Gastroesophageal sphincter (tissue), 4 donors: ENCODE results near the gene CHMP1B. TPM values are rescaled to one million over a fixed set of nuclear protein-coding genes. Genes with fewer than 3 reads are reported as not detected.
"Not testable (repeated sequence)": the region's sequence is repeated elsewhere in the genome, so short reads cannot be mapped to it uniquely, and the experiment has no call there.

Experiments
- ATAC-seq: fragments of 150-250 bp; one replicate; pipeline ENCODE4 v1.9.1; 2016; ENCODE audit warnings: mild to moderate bottlenecking, moderate library complexity
- H3K27ac ChIP-seq, 4 donors: fragments of 200-600 bp; sonication (generic) in 3 of 4; 1 replicate in 3 of 4; 2 replicates in 1 of 4; pipeline ENCODE4 v1.5.1; 2016 to 2019
- H3K27me3 ChIP-seq: fragments of 200-600 bp; sonication (generic); one replicate; pipeline ENCODE4 v1.5.1; 2019
- H3K36me3 ChIP-seq, 2 donors: fragments of 200-600 bp; sonication (generic); one replicate each; pipeline ENCODE4 v1.5.1; 2019; ENCODE audit warnings: control low read depth in 1 of 2
- H3K4me1 ChIP-seq, 3 donors: fragments of 200-600 bp; sonication (generic); 1 replicate in 2 of 3; 2 replicates in 1 of 3; pipeline ENCODE4 v1.5.1; 2016 to 2019; ENCODE audit warnings: control low read depth in 2 of 3
- H3K4me3 ChIP-seq, 2 donors: fragments of 200-600 bp; sonication (generic); one replicate each; pipeline ENCODE4 v1.5.1; 2019; ENCODE audit warnings: mild to moderate bottlenecking in 1 of 2, moderate library complexity in 1 of 2
- H3K9me3 ChIP-seq, 3 donors: fragments of 200-600 bp; sonication (generic); one replicate each; pipeline ENCODE4 v1.5.1; 2017 to 2019; ENCODE audit warnings: control low read depth in 2 of 3
- EP300 ChIP-seq: sonication (generic); formaldehyde crosslinking; IDR thresholded peaks from one replicate; pipeline ENCODE4 v1.6.1; 2017; ENCODE audit warnings: antibody characterized with exemption, mild to moderate bottlenecking
- POLR2A ChIP-seq, 2 donors: fragments of 450-650 bp; IDR thresholded peaks; one replicate each; pipeline ENCODE4 v1.6.1; 2017; ENCODE audit warnings: antibody characterized with exemption in 2 of 2, mild to moderate bottlenecking in 2 of 2, moderate library complexity in 1 of 2
- POLR2AphosphoS5 ChIP-seq: sonication (generic); formaldehyde crosslinking; IDR thresholded peaks from one replicate; pipeline ENCODE4 v1.6.1; 2017; ENCODE audit warnings: antibody characterized with exemption
- WGBS, 2 donors: methylation state at CpG; one replicate each; pipeline ENCODE4 v1.1.5; 2018; ENCODE audit warnings: low coverage in 1 of 2; 5-methylcytosine and 5-hydroxymethylcytosine counted together
- total RNA-seq, 4 donors: library from RNA; depleted of rRNA; stranded (reverse); fragments of >200 nt; gene quantifications; one replicate each; pipeline ENCODE4 v1.1.0, GENCODE V29; 2016
- TF ChIP-seq, protein P1 (sequence below), 4 experiments: fragments of 200-600 bp in 2 of 4; fragments of 450-650 bp in 2 of 4; sonication (generic) in 1 of 4; IDR thresholded peaks; one replicate each; pipeline ENCODE4 v1.5.1; 2017 to 2019; ENCODE audit warnings: antibody characterized with exemption in 4 of 4, mild to moderate bottlenecking in 2 of 4, moderate library complexity in 2 of 4

The CHMP1B gene
- total RNA-seq, 4 donors from 2014 or later: 46.0 to 71.6 (median 52.8) TPM

DNA sequence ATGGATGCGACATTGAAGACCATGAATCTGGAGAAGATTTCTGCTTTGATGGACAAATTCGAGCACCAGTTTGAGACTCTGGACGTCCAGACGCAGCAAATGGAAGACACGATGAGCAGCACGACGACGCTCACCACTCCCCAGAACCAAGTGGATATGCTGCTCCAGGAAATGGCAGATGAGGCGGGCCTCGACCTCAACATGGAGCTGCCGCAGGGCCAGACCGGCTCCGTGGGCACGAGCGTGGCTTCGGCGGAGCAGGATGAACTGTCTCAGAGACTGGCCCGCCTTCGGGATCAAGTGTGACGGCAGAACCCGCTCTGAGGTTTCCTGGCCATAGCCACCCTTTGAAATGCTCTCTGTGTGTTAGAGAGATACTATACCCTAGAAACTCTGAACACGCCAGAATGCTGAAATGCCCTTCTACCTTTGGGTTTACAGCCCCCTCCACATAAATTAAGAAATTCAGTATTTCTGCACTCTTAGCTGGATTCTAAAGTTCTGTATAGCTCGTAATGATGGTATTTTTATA, 659 bp downstream of the CHMP1B start:
- Histone ChIP-seq H3K27ac (peak overlapping the region; percentile 85 to 96 (median 96)), H3K4me3 (peak overlapping the region; percentile 93 to 96), H3K9me3 (no peaks in the 10 kb centered on the region), H3K27me3 (no peaks in the 10 kb centered on the region), H3K4me1 (peaks cover 0 to 58% (median 13%) of the 10 kb centered on the region in 3 donors), H3K36me3 (peaks cover 0 to 14% of the 10 kb centered on the region in 2 donors)
- TF ChIP-seq EP300: peak; percentile 13
- TF ChIP-seq POLR2A (IDR thresholded peaks at IDR 0.05): no peak
- TF ChIP-seq, protein P1, sequence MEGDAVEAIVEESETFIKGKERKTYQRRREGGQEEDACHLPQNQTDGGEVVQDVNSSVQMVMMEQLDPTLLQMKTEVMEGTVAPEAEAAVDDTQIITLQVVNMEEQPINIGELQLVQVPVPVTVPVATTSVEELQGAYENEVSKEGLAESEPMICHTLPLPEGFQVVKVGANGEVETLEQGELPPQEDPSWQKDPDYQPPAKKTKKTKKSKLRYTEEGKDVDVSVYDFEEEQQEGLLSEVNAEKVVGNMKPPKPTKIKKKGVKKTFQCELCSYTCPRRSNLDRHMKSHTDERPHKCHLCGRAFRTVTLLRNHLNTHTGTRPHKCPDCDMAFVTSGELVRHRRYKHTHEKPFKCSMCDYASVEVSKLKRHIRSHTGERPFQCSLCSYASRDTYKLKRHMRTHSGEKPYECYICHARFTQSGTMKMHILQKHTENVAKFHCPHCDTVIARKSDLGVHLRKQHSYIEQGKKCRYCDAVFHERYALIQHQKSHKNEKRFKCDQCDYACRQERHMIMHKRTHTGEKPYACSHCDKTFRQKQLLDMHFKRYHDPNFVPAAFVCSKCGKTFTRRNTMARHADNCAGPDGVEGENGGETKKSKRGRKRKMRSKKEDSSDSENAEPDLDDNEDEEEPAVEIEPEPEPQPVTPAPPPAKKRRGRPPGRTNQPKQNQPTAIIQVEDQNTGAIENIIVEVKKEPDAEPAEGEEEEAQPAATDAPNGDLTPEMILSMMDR (IDR thresholded peaks at IDR 0.05): no peak
- peak; percentile 31 for TF ChIP-seq POLR2AphosphoS5
- 0 to 1% methylated on average over 5 to 6 of the region's 23 CpGs for WGBS, 2 donors
- ATAC-seq: no peak

DNA sequence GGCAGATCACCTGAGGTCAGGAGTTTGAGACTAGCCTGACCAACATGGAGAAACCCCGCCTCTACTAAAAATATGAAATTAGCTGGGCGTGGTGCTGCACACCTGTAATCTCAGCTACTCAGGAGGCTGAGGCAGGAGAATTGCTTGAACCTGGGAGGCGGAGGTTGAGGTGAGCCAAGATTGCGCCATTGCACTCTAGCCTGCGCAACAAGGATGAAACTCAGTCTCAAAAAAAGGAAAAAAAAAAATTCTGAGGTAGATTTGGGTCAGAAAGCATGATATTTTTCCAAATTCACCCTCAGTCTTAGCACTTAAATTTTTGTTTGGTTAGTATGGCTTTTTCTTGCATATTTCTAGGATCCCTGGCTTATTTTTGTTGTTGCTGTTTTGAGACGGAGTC, 3.3 kb downstream of the CHMP1B start:
- H3K9me3 ChIP-seq, ATAC-seq, H3K27me3 ChIP-seq, H3K4me3 ChIP-seq: not testable (repeated sequence)
- H3K27ac ChIP-seq: peak overlapping the region in 2 of 4 donors; percentile 83 to 87
- H3K36me3 ChIP-seq: peaks cover 0 to 14% of the 10 kb centered on the region in 2 donors
- WGBS, 2 donors: 100% methylated on average over 1 of the region's 6 CpGs
- peaks cover 0 to 69% (median 13%) of the 10 kb centered on the region in 3 donors for H3K4me1 ChIP-seq

DNA sequence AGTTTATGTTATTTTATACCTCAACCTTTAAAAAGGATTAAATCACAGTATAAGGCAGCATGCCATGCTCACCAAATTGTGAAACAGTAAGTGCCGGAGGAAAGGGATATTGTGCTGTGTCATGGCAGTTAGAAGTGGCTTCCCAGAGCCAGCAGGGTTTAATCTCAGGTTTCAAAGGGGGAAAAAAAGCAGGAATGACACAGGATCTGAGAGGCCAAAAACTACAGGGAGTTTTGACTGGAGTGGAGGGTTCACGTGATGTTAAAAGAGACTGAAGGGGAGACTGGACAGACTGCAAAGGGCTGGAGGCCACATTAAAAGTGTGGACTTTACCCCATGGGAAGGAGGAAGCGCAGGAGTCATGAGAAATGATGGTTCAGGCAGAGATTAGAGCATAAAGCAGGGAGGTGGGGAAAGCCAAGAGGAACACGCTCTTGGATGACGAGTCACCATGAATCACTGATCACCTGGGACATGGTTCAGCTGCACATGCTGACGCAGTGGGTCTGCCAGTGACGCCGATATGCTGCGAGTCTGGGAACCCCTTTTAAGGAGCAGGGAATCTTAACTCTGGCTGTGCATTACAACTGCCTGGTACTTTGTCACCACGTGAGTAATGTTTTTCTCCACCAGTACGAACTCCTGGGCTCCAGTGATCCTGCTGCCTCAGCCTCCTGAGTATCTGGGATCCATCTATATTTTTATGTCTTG, 6.1 kb downstream of the CHMP1B start:
- peaks cover 0 to 57% (median 10%) of the 10 kb centered on the region in 3 donors for H3K4me1 ChIP-seq
- WGBS, 2 donors: 8 to 11% methylated on average over 7 to 11 of the region's 11 CpGs
- peak overlapping the region; percentile 81 to 93 (median 85) for H3K27ac ChIP-seq
- TF ChIP-seq EP300: peak; percentile 94
- TF ChIP-seq, protein P1 (IDR thresholded peaks at IDR 0.05): no peak
- TF ChIP-seq POLR2AphosphoS5: peak; percentile 88
- no peak for TF ChIP-seq POLR2A (IDR thresholded peaks at IDR 0.05)
- peak overlapping the region in 1 of 2 donors; percentile 20 for H3K4me3 ChIP-seq
- no peaks in the 10 kb centered on the region for H3K27me3 ChIP-seq
- no peaks in the 10 kb centered on the region for H3K9me3 ChIP-seq
- ATAC-seq: peak; percentile 96
- H3K36me3 ChIP-seq: peaks cover 0 to 14% of the 10 kb centered on the region in 2 donors

DNA sequence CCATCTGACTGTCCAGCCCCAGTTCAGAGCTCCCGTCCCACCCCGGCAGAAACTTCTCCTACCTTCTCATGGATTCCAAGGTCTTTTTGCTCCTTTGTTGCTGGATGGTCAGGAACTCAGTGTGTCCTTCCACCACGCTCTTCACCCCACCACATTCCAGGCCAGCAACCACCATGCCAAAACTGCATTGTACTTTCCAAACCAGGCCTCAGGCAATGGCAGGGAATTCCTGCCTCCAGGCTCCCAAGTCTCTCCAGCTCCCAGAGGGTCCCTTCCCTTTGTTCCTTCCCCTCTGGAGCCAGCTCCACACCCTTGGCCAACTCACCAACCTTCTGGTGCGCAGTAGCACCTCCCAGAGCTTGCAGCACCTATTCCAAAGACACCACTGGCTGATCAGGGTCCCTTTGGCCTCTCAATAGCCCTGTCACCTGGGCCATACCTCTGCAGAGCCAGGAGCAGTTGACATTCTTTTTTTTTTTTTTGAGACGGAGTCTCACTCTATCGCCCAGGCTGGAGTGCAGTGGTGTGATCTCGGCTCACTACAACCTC, 8.1 kb downstream of the CHMP1B start:
- Histone ChIP-seq H3K36me3 (peaks cover 0 to 13% of the 10 kb centered on the region in 2 donors), H3K9me3 (no peaks in the 10 kb centered on the region), H3K27ac (peak overlapping the region in 1 of 4 donors; percentile 34), H3K4me3 (no peak overlapping the region), H3K4me1 (peaks cover 0 to 36% (median 0%) of the 10 kb centered on the region in 3 donors), H3K27me3 (no peaks in the 10 kb centered on the region)
- TF ChIP-seq POLR2A (IDR thresholded peaks at IDR 0.05) (no peak), POLR2AphosphoS5 (no peak), EP300 (no peak)
- TF ChIP-seq, protein P1 (IDR thresholded peaks at IDR 0.05): no peak
- ATAC-seq: no peak
- WGBS, 2 donors: 90 to 92% methylated on average over 5 to 6 of the region's 7 CpGs

DNA sequence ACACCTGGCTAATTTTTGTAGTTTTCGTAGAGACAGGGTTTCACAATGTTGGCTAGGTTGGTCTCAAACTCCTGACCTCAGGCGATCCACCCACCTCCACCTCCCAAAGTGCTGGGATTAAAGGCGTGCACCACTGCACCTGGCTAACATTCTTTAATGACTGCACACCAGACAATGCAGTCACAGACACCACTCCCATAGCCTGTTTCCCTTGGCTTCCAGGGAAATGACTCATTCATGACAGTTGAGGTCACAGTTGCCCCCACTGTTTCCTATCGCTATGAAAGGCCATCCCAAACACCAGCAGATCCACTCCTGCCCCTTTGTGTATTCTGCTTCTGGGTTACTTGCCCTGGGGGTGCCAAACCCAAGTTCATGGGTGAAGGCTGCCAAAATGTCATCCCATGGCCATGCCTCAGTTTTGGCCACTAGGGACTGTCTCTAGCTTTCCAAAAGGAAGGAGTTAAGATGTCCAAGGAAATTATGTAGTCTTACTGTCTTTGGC, 8.7 kb downstream of the CHMP1B start:
- Histone ChIP-seq H3K36me3 (peaks cover 0 to 8% of the 10 kb centered on the region in 2 donors), H3K27me3 (no peaks in the 10 kb centered on the region), H3K4me3 (no peak overlapping the region), H3K27ac (peak overlapping the region in 1 of 4 donors; percentile 34), H3K4me1 (peaks cover 0 to 30% (median 0%) of the 10 kb centered on the region in 3 donors), H3K9me3 (no peaks in the 10 kb centered on the region)
- ATAC-seq: no peak
- WGBS, 2 donors: 50% methylated on average over 2 of the region's 4 CpGs; no CpG with 5 or more reads in 1 of the 2 donors
- TF ChIP-seq, protein P1 (IDR thresholded peaks at IDR 0.05): no peak
- TF ChIP-seq EP300 (no peak), POLR2A (IDR thresholded peaks at IDR 0.05) (no peak), POLR2AphosphoS5 (no peak)
